GM19351 (cell line): Measurements from ENCODE around the gene MICOS13.

Experiments used
- ATAC-seq: cut with Tn5 transposase; IDR thresholded peaks from one replicate; pipeline ENCODE4 v1.9.1; 2021; ENCODE audit warnings: mild to moderate bottlenecking, moderate library complexity; ENCODE audit not compliant: unreplicated experiment

MICOS13 gene

DNA sequence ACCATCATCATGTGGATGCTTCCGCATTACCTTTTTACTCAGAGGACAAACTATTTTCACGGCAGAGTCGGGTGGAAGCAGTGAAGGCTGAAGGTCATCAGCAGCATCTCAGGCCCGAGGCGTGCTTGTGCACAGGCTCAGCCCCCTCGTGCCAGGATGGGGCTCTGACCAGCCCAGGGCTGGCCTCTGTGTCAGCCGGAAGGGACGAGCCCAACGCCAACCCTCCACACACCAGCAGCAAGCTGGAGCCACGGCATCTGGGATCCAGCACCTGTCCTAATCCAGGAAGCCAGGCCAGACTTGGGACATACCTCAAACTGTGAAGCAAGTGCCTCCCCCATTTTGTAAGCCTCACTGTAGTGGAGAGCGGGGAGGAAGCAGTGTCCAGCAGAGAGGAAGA is 11.1 kb downstream of the MICOS13 start:
- no peak for ATAC-seq

GRCh38 chr19:5667751-5668271 is 12.5 kb downstream of the MICOS13 start:
- ATAC-seq = no peak

- no peak for ATAC-seq
Measured at GRCh38 chr19:5666921-5667610, 13.2 kb downstream of the MICOS13 start.

GRCh38 chr19:5665781-5666513 is 14.4 kb downstream of the MICOS13 start:
- ATAC-seq = no peak

- no peak for ATAC-seq
Measured at GRCh38 chr19:5664515-5664914, 15.8 kb downstream of the MICOS13 start.

- ATAC-seq = no peak
Measured at GRCh38 chr19:5663904-5664303, 16.4 kb downstream of the MICOS13 start.

DNA sequence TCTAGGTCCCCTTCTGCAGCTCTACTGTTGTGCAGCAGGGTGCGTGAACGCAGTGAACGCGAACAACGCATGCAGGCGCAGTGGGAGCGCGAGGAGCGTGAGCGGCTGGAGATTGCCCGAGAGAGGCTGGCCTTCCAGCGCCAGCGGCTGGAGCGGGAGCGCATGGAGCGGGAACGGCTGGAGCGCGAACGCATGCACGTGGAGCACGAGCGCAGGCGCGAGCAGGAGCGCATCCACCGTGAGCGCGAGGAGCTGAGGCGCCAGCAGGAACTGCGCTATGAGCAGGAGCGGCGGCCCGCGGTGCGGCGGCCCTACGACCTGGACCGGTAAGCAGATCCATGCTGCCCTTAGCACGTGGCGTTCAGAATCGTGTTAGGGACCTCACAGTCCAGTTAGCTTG is 18.8 kb downstream of the MICOS13 start:
- ATAC-seq = no peak

DNA sequence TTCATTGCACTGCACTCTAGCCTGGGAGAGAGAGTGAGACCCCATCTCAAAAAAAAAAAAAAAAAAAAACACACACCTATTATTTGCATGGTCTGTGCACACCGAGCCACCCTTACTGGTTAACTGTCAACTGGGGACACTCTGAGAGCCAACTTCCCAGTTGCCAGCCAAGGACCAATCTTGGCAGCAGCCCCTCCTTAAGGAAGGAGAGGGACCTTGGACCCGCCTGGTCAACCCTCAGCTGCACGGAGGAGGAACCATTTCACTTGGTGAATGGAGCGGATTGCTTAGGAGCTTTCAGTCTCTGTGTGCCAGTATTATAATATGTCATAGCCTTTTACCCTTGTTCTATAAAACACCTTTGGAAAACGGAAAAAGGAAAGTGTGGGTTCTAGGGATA is 24.9 kb downstream of the MICOS13 start:
- ATAC-seq = no peak

- ATAC-seq = no peak
Measured at GRCh38 chr19:5654931-5655330, 25.4 kb downstream of the MICOS13 start.

- no peak for ATAC-seq
Measured at GRCh38 chr19:5652261-5652660, 28.1 kb downstream of the MICOS13 start.

GRCh38 chr19:5651361-5651760 is 29.0 kb downstream of the MICOS13 start:
- ATAC-seq = no peak

DNA sequence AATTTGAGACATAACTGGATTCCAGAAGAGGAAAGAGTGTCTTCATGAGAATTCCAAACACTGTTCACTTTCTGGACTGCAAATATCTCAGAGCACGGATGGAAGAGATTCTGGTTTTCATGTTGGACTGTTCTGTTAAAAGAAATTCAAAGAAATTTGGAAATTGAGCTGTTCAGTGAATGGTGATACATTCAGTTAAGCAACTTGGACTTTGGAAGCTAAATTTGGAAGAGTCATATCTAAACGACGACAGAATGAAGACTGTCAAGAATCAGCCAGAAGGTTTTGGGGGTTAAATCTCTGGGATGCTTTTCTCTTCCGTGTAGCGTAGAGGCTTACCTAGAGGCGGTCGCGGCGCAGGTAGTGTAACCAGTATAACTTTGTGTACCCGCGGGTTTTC is 31.9 kb downstream of the MICOS13 start:
- ATAC-seq = no peak

- no peak for ATAC-seq
Measured at GRCh38 chr19:5646703-5647102, 33.6 kb downstream of the MICOS13 start.

DNA sequence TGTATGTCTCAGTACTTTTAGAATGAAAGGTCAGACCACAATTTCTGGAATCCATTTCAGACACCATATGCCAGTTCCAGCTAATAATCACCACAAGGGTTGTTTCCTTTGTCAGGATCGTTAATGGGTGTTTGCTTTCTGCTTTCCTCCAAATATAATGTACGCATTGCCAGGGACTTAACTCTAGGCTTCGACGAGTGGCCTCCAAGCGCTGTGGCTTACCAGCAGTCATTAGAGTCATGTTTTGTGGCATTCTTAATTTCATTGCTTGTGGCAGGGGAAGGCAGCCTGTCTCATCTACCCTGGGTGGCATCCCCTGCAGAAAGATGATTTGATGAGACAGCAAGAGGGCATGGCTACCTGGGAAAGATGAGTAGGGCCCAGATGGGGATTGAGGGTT is 34.9 kb downstream of the MICOS13 start:
- ATAC-seq = no peak

GRCh38 chr19:5644037-5644436 is 36.3 kb downstream of the MICOS13 start:
- no peak for ATAC-seq

GRCh38 chr19:5643060-5643459 is 37.3 kb downstream of the MICOS13 start:
- ATAC-seq = no peak

- ATAC-seq = no peak
Measured at GRCh38 chr19:5642204-5642603, 38.1 kb downstream of the MICOS13 start.

DNA sequence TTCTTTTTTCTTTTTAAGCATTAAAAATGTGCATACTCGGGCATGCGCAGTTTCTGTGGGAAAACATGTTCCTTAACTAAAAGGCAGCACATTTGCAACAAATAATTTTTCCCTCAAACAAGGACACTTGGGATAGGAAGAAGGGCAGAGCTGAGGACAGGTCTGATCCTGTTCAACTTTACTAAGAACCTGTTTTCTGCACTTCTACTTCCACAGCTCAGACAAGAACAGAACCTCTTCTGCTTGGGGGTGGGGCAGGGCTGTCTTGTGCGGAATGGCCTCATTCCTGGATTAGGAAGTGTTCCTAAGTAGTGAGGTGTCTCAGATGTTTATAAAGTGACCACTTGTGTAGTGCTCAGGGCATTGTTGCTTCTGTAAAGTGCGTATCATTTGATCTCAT is 39.1 kb downstream of the MICOS13 start:
- no peak for ATAC-seq

- no peak for ATAC-seq
Measured at GRCh38 chr19:5637971-5638370, 42.3 kb downstream of the MICOS13 start.

- no peak for ATAC-seq
Measured at GRCh38 chr19:5635427-5635826, 44.9 kb downstream of the MICOS13 start.

- no peak for ATAC-seq
Measured at GRCh38 chr19:5632657-5633056, 47.7 kb downstream of the MICOS13 start.

- no peak for ATAC-seq
Measured at GRCh38 chr19:5632241-5632612, 48.1 kb downstream of the MICOS13 start.
